GM18499 (cell line): ENCODE results near the gene HBA1.
"Not testable (repeated sequence)": the region's sequence is repeated elsewhere in the genome, so short reads cannot be mapped to it uniquely, and the experiment has no call there.

Source experiments
- ATAC-seq: cut with Tn5 transposase; IDR thresholded peaks from one replicate; pipeline ENCODE4 v1.9.1; 2021; ENCODE audit warnings: moderate number of reproducible peaks; ENCODE audit not compliant: insufficient read depth, unreplicated experiment

HBA1 gene

GRCh38 chr16:176477-177382 lies at the start of gene HBA1:
HBA1 (plus strand) TSS chr16:176680; CDS start chr16:176717, 37 bp downstream.
- ATAC-seq: not testable (repeated sequence)

- no peak for ATAC-seq
These were observed 47.4 kb upstream of the HBA1 start for GRCh38 chr16:129075-129474.

GRCh38 chr16:130533-131173 lies 45.8 kb upstream of the HBA1 start:
- ATAC-seq: no peak

- no peak for ATAC-seq
These were observed 44.4 kb upstream of the HBA1 start for GRCh38 chr16:132120-132519.

DNA sequence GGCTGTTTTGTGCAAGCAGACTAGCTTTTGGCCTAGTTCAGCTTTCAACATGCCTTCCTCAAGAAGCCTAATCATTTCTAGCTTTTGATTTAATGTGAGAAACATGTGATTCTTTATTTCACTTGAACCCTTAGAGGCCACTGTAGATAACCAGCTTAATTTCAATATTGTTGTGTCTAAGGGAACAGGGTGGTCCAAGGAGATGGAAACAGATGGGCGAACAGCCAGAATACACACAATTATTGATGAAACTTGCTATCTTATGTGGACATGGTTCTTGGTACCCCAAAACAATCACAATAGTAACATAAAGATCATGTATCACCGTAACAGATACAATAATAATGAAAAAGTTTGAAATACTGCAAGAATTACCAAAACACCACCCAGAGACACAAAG lies 42.8 kb upstream of the HBA1 start:
- ATAC-seq: no peak

DNA sequence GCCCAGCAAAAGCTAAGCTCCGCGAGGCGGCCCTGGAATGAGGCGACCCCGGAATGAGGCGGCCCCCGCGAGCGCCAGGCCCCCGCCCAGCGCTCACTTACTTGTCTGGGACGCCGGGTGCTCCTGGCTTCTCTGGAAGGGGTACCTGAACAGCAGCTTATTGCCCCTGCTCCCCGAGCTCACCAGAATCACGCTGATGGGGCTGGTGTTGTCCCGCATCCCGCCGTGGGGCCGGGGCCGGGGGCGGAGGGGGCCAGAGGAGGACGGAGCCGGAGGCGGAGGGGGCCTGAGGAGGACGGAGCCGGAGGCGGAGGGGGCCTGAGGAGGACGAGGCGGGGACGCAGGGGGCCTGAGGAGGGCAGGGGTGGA lies 38.4 kb upstream of the HBA1 start:
- no peak for ATAC-seq

DNA sequence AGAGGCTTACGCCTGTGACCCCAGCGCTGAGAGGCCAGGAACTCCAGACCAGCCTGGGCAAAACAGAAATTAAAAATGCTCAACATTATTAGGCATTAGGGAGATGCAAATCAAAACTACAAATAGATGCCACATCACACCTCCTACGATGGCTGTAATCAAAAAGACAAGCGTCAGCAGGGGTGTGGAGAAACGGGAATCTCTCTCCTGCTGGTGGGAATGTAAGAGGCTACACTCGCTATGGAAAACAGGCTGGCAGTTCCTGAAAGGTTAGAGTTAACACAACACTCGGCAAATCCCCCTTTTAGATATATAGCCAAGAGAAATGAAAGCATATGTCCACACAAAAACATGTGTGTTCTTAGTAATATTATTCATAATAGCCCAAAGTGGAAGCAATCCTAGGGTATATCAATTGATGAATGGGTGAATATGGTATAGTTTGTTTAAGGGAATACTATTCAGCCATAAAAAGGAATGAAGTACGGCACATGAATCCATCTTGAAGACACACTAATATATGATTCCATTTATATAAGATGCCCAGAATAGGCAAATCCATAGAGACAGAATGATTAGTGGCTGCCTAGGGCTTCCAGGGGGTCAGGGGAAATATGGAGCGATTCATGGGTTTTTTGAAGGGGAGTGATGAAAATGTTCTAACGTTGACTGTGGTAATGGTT lies 36.2 kb upstream of the HBA1 start:
- no peak for ATAC-seq

GRCh38 chr16:142405-142967 lies 34.0 kb upstream of the HBA1 start:
- ATAC-seq: no peak

- ATAC-seq: no peak
These were observed 33.4 kb upstream of the HBA1 start for GRCh38 chr16:143047-143446.

DNA sequence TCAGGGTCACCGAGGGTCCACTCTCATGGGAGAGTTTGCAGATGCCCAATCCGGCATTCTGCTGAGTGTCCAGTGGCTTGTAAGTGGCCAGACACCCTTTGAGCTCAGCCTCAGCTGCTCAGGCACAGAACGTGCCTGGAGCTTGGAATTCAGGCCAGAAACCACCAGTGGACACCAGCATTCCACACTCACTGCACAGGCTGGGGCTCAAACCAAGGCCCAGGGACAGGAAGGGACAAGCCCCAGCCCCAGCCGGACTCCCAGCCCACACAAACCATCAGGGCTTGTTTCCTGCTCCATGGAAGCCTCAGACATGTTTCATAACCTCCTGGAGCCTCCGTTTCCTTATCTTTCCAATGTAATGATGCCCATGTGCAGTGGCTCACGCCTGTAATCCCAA lies 33.0 kb upstream of the HBA1 start:
- no peak for ATAC-seq

- no peak for ATAC-seq
These were observed 31.7 kb upstream of the HBA1 start for GRCh38 chr16:144797-145252.

- no peak for ATAC-seq
These were observed 29.8 kb upstream of the HBA1 start for GRCh38 chr16:146646-147045.

GRCh38 chr16:149024-149660 lies 27.3 kb upstream of the HBA1 start:
- ATAC-seq: no peak

DNA sequence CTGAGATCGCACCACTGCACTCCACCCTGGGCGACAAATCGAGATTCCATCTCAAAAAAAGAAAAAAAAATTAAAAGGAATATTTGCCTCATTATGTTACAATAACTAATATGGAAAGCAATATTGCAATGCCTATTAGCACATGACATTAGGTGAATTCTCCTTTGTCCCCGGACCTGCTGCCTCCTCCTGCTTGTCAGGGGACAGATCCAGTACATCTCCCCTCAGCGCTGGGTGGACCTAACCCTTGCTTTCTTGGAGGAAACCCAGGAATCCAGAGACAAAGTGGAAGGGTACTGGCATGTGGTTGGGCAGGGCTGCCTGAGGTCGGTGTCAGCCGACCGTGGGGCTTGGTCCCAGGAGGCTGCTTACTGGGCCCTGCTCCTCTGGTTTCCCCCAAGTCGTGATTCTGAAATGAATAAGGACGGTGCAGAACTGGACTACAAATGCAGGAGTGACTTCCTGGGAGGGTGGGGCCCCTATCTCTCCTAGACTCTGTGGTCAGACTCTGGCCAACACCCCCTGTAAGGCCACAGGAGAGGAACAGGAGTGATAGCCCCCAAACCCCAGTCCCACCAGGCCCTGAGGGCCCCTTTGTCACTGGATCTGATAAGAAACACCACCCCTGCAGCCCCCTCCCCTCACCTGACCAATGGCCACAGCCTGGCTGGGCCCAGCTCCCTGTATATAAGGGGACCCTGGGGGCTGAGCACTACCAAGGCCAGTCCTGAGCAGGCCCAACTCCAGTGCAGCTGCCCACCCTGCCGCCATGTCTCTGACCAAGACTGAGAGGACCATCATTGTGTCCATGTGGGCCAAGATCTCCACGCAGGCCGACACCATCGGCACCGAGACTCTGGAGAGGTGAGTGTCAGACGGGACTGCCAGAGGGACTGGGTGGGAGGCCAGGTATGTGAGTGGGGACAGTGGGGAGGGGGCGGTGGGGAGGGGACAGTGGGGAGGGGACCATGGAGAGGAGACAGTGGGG lies 24.0 kb upstream of the HBA1 start, which contains the start of gene HBZ:
TSS of gene HBZ (plus strand) at position 504 of the 988 bp plus-strand sequence. CDS start at position 770, 266 bp downstream.
- ATAC-seq: no peak

DNA sequence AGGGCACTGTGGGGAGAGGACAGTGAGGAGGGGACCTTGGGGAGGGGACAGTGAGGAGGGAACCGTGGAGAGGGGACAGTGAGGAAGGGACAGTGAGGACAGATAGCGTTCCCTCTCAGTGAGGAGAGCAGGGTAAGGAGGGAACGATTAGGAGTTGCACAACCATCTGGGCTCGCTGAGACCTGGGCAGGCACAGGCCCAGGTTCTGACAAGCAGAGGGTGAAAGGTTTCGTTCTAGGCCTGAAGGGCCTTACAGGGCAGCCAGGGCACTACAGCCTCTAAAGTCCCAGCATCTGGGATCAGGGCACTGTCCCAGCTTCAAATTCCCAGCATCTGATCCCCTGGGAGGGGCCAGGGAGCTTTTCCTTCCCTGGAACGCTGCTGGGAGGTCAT lies 23.4 kb upstream of the HBA1 start:
- ATAC-seq: not testable (repeated sequence)

DNA sequence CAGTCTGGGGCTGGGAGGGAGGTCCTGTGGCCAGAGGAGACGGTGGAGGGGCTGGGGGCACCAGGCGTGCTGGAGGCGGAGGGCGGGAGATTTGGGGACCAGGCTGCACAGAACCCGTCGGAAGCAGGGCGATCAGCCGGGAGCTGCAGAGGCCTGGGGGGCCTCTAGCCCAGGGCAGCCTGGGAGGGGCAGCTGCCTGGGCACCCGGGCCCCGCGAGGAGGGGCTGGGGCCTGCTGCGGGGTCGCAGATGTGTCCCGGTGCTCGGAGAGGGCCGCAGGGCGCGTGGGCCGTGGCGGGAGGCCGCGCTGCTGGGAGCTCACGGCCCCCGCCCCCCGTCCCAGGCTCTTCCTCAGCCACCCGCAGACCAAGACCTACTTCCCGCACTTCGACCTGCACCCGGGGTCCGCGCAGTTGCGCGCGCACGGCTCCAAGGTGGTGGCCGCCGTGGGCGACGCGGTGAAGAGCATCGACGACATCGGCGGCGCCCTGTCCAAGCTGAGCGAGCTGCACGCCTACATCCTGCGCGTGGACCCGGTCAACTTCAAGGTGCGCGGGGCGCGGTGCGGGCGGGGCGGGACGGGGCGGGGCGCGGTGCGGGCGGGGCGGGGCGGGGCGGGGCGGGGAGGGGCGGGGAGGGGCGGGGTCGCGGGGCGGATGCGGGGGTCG lies 22.8 kb upstream of the HBA1 start:
- ATAC-seq: not testable (repeated sequence)

GRCh38 chr16:154217-155030 lies 22.1 kb upstream of the HBA1 start:
- no peak for ATAC-seq

DNA sequence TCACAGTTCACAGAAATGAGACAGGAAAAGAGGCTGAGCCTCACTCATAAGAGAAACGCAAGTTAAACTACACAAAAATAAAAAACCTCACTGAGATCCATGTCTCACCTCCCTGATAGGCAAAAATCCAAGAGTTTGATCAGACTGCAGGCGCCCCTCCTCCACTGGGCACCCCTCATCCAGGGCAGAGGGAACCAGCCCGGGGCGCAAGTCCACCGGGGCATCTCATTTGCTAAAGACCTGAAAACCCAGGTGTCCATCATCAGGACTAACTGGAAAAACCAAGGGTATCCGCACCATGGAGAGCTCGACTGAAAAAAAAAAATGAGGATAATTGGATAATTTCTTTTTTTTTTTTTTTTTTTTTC lies 21.5 kb upstream of the HBA1 start:
- no peak for ATAC-seq
